Measurements from ENCODE around the gene HAND1.

HAND1 gene

DNA sequence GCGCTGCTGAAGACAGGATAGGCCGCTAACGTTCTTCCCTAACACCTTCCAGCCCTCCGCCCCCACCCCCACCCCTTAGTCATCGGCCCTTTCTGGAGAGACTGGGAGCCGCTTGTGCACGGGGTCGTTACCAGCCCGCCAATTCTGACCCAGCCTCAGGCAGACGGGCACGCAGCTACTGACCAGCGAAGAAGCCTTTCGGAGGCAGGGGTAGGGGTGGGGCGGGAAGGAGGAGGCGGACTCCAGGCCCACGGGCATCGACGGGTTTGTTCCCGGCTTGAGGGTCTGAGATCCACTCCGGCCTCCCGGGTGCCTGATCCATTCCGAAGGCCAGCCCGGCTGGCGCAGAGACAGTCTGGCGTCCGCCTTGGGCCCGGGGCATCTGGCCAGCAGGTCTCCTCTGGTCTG, 729 bp upstream of the HAND1 start:
- Histone ChIP-seq H3K27me3 (ENCODE audit: insufficient read depth, poor library complexity, severe bottlenecking) (peaks cover 98% of the 10 kb centered on the region), H3K4me3 (replicated peaks; ENCODE audit: insufficient read depth, low read length) (no peak overlapping the region), H3K27ac (replicated peaks) (no peak overlapping the region)
- no peak for TF ChIP-seq SPI1 (IDR thresholded peaks at IDR 0.05; ENCODE audit: borderline replicate concordance, low read depth)
- DNase-seq (ENCODE audit: low read depth in 1 of 2, low spot score in 1 of 2): no peak

GRCh38 chr5:154477382-154478223, 424 bp downstream of the HAND1 start:
- no peak for DNase-seq (ENCODE audit: low read depth in 1 of 2, low spot score in 1 of 2)
- TF ChIP-seq, protein P1, sequence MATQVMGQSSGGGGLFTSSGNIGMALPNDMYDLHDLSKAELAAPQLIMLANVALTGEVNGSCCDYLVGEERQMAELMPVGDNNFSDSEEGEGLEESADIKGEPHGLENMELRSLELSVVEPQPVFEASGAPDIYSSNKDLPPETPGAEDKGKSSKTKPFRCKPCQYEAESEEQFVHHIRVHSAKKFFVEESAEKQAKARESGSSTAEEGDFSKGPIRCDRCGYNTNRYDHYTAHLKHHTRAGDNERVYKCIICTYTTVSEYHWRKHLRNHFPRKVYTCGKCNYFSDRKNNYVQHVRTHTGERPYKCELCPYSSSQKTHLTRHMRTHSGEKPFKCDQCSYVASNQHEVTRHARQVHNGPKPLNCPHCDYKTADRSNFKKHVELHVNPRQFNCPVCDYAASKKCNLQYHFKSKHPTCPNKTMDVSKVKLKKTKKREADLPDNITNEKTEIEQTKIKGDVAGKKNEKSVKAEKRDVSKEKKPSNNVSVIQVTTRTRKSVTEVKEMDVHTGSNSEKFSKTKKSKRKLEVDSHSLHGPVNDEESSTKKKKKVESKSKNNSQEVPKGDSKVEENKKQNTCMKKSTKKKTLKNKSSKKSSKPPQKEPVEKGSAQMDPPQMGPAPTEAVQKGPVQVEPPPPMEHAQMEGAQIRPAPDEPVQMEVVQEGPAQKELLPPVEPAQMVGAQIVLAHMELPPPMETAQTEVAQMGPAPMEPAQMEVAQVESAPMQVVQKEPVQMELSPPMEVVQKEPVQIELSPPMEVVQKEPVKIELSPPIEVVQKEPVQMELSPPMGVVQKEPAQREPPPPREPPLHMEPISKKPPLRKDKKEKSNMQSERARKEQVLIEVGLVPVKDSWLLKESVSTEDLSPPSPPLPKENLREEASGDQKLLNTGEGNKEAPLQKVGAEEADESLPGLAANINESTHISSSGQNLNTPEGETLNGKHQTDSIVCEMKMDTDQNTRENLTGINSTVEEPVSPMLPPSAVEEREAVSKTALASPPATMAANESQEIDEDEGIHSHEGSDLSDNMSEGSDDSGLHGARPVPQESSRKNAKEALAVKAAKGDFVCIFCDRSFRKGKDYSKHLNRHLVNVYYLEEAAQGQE (IDR thresholded peaks at IDR 0.05; ENCODE audit: insufficient replicate concordance, low read depth): no peak
- TF ChIP-seq GABPA (IDR thresholded peaks at IDR 0.05; ENCODE audit: low read depth) (no peak), CTCF (IDR thresholded peaks at IDR 0.05; ENCODE audit: insufficient read depth, low read length) (no peak), POLR2AphosphoS5 (IDR thresholded peaks at IDR 0.05; ENCODE audit: low read depth) (no peak), SPI1 (IDR thresholded peaks at IDR 0.05; ENCODE audit: borderline replicate concordance, low read depth) (no peak)
- no peak overlapping the region for H3K4me3 ChIP-seq (replicated peaks; ENCODE audit: insufficient read depth, low read length)
- no peak overlapping the region for H3K27ac ChIP-seq (replicated peaks)
- H3K27me3 ChIP-seq (ENCODE audit: insufficient read depth, poor library complexity, severe bottlenecking): peaks cover 98% of the 10 kb centered on the region

DNA sequence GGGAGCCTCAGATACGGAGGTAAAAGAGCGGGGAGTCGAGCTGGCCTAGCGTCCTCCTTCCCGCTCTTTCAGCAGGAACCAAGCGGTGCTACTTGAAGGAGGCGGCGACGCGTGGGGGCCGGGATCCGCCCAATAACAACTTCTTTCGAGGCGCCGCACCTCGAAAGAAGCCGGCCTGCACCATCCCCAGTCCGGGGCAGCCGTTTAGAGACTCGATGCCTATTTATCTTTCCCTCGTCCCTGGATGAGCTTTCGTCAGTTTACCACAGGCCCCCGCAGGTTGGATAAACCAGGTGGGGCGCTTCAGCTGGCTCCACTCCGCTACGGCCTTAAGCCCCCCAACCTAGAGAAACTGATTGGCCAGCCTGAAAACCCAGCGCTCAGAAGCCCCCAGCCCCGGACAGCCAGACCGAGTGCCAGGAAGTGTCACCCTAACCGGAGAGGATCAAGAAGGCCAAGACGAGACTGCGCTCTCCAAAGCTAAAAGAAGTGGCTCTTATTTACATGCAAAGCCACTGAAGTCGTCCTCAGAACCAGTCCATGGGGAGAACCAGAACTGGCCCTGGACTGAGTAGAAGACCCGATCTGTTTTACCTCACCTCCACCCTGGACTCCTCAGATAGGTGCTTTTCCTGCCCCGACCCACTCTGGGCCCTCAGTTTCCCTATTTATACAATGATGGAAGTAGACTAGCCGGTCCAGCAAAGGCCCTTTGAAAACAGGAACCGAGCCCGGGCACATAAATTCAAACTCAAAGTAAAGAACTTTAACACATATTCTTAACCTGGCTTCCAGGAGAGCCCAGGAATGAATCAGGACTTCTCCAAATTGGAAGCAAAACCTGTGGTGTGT, 1.4 kb downstream of the HAND1 start:
- DNase-seq (ENCODE audit: low read depth in 1 of 2, low spot score in 1 of 2): no peak
- H3K4me3 ChIP-seq (replicated peaks; ENCODE audit: insufficient read depth, low read length): no peak overlapping the region
- H3K27ac ChIP-seq (replicated peaks): no peak overlapping the region
- TF ChIP-seq, protein P1 (IDR thresholded peaks at IDR 0.05; ENCODE audit: insufficient replicate concordance, low read depth): no peak
- TF ChIP-seq SPI1 (IDR thresholded peaks at IDR 0.05; ENCODE audit: borderline replicate concordance, low read depth) (no peak), CTCF (IDR thresholded peaks at IDR 0.05; ENCODE audit: insufficient read depth, low read length) (no peak), POLR2AphosphoS5 (IDR thresholded peaks at IDR 0.05; ENCODE audit: low read depth) (no peak), GABPA (IDR thresholded peaks at IDR 0.05; ENCODE audit: low read depth) (no peak)
- peaks cover 98% of the 10 kb centered on the region for H3K27me3 ChIP-seq (ENCODE audit: insufficient read depth, poor library complexity, severe bottlenecking)

Data from HL-60 (cell line).